ENCODE measurements around the gene CPZ. TPM values are rescaled to one million over a fixed set of nuclear protein-coding genes. Genes with fewer than 3 reads are reported as not detected.

The CPZ gene
- total RNA-seq, 4 donors from 2014 or later = 2.3 to 7.5 (median 3.2) TPM; not detected in 1

GRCh38 chr4:8641256-8641655 lies 48.7 kb downstream of the CPZ start:
- Histone ChIP-seq H3K4me1 (no peaks in the 10 kb centered on the region), H3K27ac (no peak overlapping the region), H3K27me3 (peaks cover 45% of the 10 kb centered on the region), H3K4me3 (no peak overlapping the region), H3K36me3 (no peaks in the 10 kb centered on the region), H3K9me3 (no peaks in the 10 kb centered on the region)
- no peak for ATAC-seq
- WGBS, 2 donors (ENCODE audit: low coverage in 1 of 2) = no CpG with 5 or more reads among the region's 15 CpGs
- TF ChIP-seq CTCF (IDR thresholded peaks at IDR 0.05) (no peak), POLR2AphosphoS5 (IDR thresholded peaks at IDR 0.05) (no peak), POLR2A (IDR thresholded peaks at IDR 0.05) (no peak), EP300 (IDR thresholded peaks at IDR 0.05) (no peak)

- H3K27me3 ChIP-seq = peaks cover 53% of the 10 kb centered on the region
- TF ChIP-seq CTCF (IDR thresholded peaks at IDR 0.05) = no peak
- no peak for TF ChIP-seq EP300 (IDR thresholded peaks at IDR 0.05)
- no peak for TF ChIP-seq POLR2AphosphoS5 (IDR thresholded peaks at IDR 0.05)
- TF ChIP-seq POLR2A (IDR thresholded peaks at IDR 0.05) = no peak
- H3K27ac ChIP-seq = no peak overlapping the region
- no peaks in the 10 kb centered on the region for H3K4me1 ChIP-seq
- WGBS, 2 donors (ENCODE audit: low coverage in 1 of 2) = 74 to 75% methylated on average over 2 to 3 of the region's 16 CpGs
- H3K9me3 ChIP-seq = no peaks in the 10 kb centered on the region
- ATAC-seq = no peak
- no peaks in the 10 kb centered on the region for H3K36me3 ChIP-seq
- H3K4me3 ChIP-seq = no peak overlapping the region
These were observed 49.5 kb downstream of the CPZ start for GRCh38 chr4:8641931-8642650.

- Histone ChIP-seq H3K36me3 (no peaks in the 10 kb centered on the region), H3K4me3 (no peak overlapping the region), H3K27me3 (peaks cover 54% of the 10 kb centered on the region), H3K9me3 (no peaks in the 10 kb centered on the region), H3K4me1 (no peaks in the 10 kb centered on the region), H3K27ac (no peak overlapping the region)
- TF ChIP-seq CTCF (IDR thresholded peaks at IDR 0.05) = no peak
- TF ChIP-seq POLR2AphosphoS5 (IDR thresholded peaks at IDR 0.05) = no peak
- TF ChIP-seq EP300 (IDR thresholded peaks at IDR 0.05) = no peak
- no peak for TF ChIP-seq POLR2A (IDR thresholded peaks at IDR 0.05)
- no peak for ATAC-seq
- WGBS, 2 donors (ENCODE audit: low coverage in 1 of 2) = 81 to 86% methylated on average over 1 to 8 of the region's 12 CpGs
These were observed 50.2 kb downstream of the CPZ start for GRCh38 chr4:8642651-8643321.

- Histone ChIP-seq H3K27me3 (peaks cover 52% of the 10 kb centered on the region), H3K4me3 (no peak overlapping the region), H3K4me1 (no peaks in the 10 kb centered on the region), H3K36me3 (no peaks in the 10 kb centered on the region), H3K27ac (no peak overlapping the region), H3K9me3 (no peaks in the 10 kb centered on the region)
- TF ChIP-seq CTCF (IDR thresholded peaks at IDR 0.05) (no peak), POLR2AphosphoS5 (IDR thresholded peaks at IDR 0.05) (no peak), POLR2A (IDR thresholded peaks at IDR 0.05) (no peak), EP300 (IDR thresholded peaks at IDR 0.05) (no peak)
- ATAC-seq = no peak
- WGBS, 2 donors (ENCODE audit: low coverage in 1 of 2) = 87% methylated on average over 3 of the region's 6 CpGs; no CpG with 5 or more reads in 1 of the 2 donors
These were observed 50.9 kb downstream of the CPZ start for GRCh38 chr4:8643441-8643840.

GRCh38 chr4:8643986-8644385 lies 51.4 kb downstream of the CPZ start:
- ATAC-seq = no peak
- WGBS, 2 donors (ENCODE audit: low coverage in 1 of 2) = 100% methylated on average over 2 of the region's 22 CpGs; no CpG with 5 or more reads in 1 of the 2 donors

More at GRCh38 chr4:8643986-8644385, 51.4 kb downstream of the CPZ start:
- no peak for TF ChIP-seq CTCF (IDR thresholded peaks at IDR 0.05)
- no peak for TF ChIP-seq EP300 (IDR thresholded peaks at IDR 0.05)
- no peak for TF ChIP-seq POLR2A (IDR thresholded peaks at IDR 0.05)
- no peak for TF ChIP-seq POLR2AphosphoS5 (IDR thresholded peaks at IDR 0.05)
- Histone ChIP-seq H3K9me3 (no peaks in the 10 kb centered on the region), H3K36me3 (no peaks in the 10 kb centered on the region), H3K4me3 (no peak overlapping the region), H3K27me3 (peaks cover 53% of the 10 kb centered on the region), H3K4me1 (no peaks in the 10 kb centered on the region), H3K27ac (no peak overlapping the region)

Data from gastroesophageal sphincter (tissue), 4 donors.